HepG2 (cell line): ENCODE results near the gene CHD9. TPM values are rescaled to one million over a fixed set of nuclear protein-coding genes. Genes with fewer than 3 reads are reported as not detected.

ENCODE experiments used
- ATAC-seq: fragments of 200-7000 bp; cut with Tn5 transposase; 3 replicates; pipeline ENCODE4 v1.9.1; 2020; ENCODE audit warnings: mild to moderate bottlenecking, moderate library complexity
- BruUV-seq: library from RNA; stranded (reverse); fragments of 400-500 nt; replicated peaks from 2 replicates; lab custom pipeline; 2021; lab: Mats Ljungman, UMichigan
- CTCF ChIA-PET: fragments of 300-600 bp; formaldehyde crosslinking; extraction: SDS; loops from one replicate; lab custom pipeline; 2021; ENCODE audit warnings: low total read pairs, inconsistent platforms, low intra/inter-chr PET ratio; lab: Yijun Ruan, JAX
- POLR2A ChIA-PET: fragments of 350-600 bp; sonication (Branson Sonifier 250); formaldehyde crosslinking; loops from one replicate; lab custom pipeline; 2020; ENCODE audit warnings: antibody characterized with exemption, inconsistent platforms; lab: Yijun Ruan, JAX
- DNase-seq: peaks from one replicate; pipeline ENCODE4 v3.0.0-alpha.2; 2015; ENCODE audit warnings: low spot score
- FAIRE-seq: peaks from 3 replicates; lab custom pipeline; 2011; peaks lifted over from hg19 to GRCh38; lab: Jason Lieb, UNC
- H2AFZ ChIP-seq: one replicate; pipeline ENCODE4 v1.6.1; 2011; ENCODE audit warnings: low read length, inconsistent platforms
- H3K27ac ChIP-seq: fragments of 300-600 bp; 3 replicates; pipeline ENCODE4 v1.8.0; 2011; ENCODE audit warnings: mixed run types, mild to moderate bottlenecking, mixed read lengths, low read length, inconsistent platforms; ENCODE audit not compliant: insufficient read depth; ENCODE audit errors: extremely low read length
- H3K27me3 ChIP-seq, 2 experiments: fragments of 200-600 bp in 1 of 2; 2 replicates in 1 of 2; 3 replicates in 1 of 2; pipeline versions ENCODE4 v1.6.0 to v1.8.0; 2011; ENCODE audit warnings: low read length in 2 of 2, mild to moderate bottlenecking in 2 of 2, moderate library complexity in 2 of 2, inconsistent platforms in 1 of 2; ENCODE audit not compliant: insufficient read depth in 2 of 2, control insufficient read depth in 1 of 2
- H3K36me3 ChIP-seq, 2 experiments: fragments of 200-600 bp in 1 of 2; replicated peaks in 1 of 2; 2 replicates in 1 of 2; 3 replicates in 1 of 2; pipeline versions ENCODE4 v1.5.1 to v1.8.0; 2011; ENCODE audit warnings: low read length in 2 of 2, inconsistent platforms in 1 of 2; ENCODE audit not compliant: insufficient read depth in 2 of 2, control insufficient read depth in 1 of 2
- H3K4me1 ChIP-seq: 2 replicates; pipeline ENCODE4 v1.5.1; 2012; ENCODE audit warnings: low read length, inconsistent platforms; ENCODE audit not compliant: insufficient read depth
- H3K4me2 ChIP-seq: 2 replicates; pipeline ENCODE4 v1.6.0; 2011; ENCODE audit warnings: low read depth, low read length, inconsistent platforms
- H3K4me3 ChIP-seq, 3 experiments: fragments of 200-600 bp in 1 of 3; sonication (generic), shearing (Covaris generic) in 1 of 3; replicated peaks in 1 of 3; 2 replicates each; pipeline ENCODE4 v1.5.1; 2011 to 2016; ENCODE audit warnings: low read length in 3 of 3, inconsistent platforms in 2 of 3, low read depth in 2 of 3, mild to moderate bottlenecking in 2 of 3, control low read depth in 1 of 3, mixed read lengths in 1 of 3; ENCODE audit not compliant: insufficient read depth in 1 of 3
- H3K79me2 ChIP-seq: one replicate; pipeline ENCODE4 v1.6.1; 2011; ENCODE audit warnings: low read length, inconsistent platforms; ENCODE audit not compliant: insufficient read depth
- H3K9ac ChIP-seq: 2 replicates; pipeline ENCODE4 v1.6.0; 2011; ENCODE audit warnings: mild to moderate bottlenecking, low read depth, low read length, inconsistent platforms; ENCODE audit not compliant: insufficient read depth
- H3K9me3 ChIP-seq: 2 replicates; pipeline ENCODE4 v1.5.1; 2012; ENCODE audit warnings: mild to moderate bottlenecking, low read length
- H4K20me1 ChIP-seq: 2 replicates; pipeline ENCODE4 v1.6.0; 2011; ENCODE audit warnings: inconsistent platforms, mild to moderate bottlenecking, low read length, moderate library complexity; ENCODE audit not compliant: insufficient read depth
- HOXA3 ChIP-seq: sonication (generic); formaldehyde crosslinking; IDR thresholded peaks from 2 replicates; pipeline ENCODE4 v1.5.0; 2020; ENCODE audit warnings: missing genetic modification reagents
- RBM22 ChIP-seq: fragments of 200-400 bp; formaldehyde crosslinking; optimal IDR thresholded peaks from 2 replicates; pipeline ENCODE3; 2017; ENCODE audit warnings: mild to moderate bottlenecking, low read length, moderate library complexity
- TERF1 ChIP-seq: sonication (generic); formaldehyde crosslinking; IDR thresholded peaks from 2 replicates; pipeline ENCODE4 v1.8.0; 2022; ENCODE audit warnings: mild to moderate bottlenecking, missing genetic modification reagents, moderate library complexity
- ZBTB40 ChIP-seq, 2 experiments: fragments of 450-650 bp in 1 of 2; sonication (generic) in 1 of 2; formaldehyde crosslinking in 1 of 2; IDR thresholded peaks; 2 replicates each; pipeline versions ENCODE4 v1.6.1 to v1.8.0; 2016 to 2022; ENCODE audit warnings: antibody characterized with exemption in 1 of 2, mild to moderate bottlenecking in 1 of 2, missing genetic modification reagents in 1 of 2
- WGBS: methylation state at CpG from one replicate; pipeline ENCODE4 v1.1.6; 2017; ENCODE audit warnings: low lambda C conversion rate; 5-methylcytosine and 5-hydroxymethylcytosine counted together
- in situ Hi-C: cut with HindIII; loops from 2 replicates; pipeline ENCODE4 v1.10.0; 2017; ENCODE audit warnings: low pct_unique_long_range_greater_than_20kb; ENCODE audit not compliant: extremely low pct_ligation_motif_present
- intact Hi-C: fragments of 100-400 bp; cut with micrococcal nuclease; formaldehyde crosslinking; loops from one replicate; pipeline ENCODE4 v1.10.0; 2022; ENCODE audit not compliant: unreplicated experiment
- polyA plus RNA-seq, 8 experiments: library from polyadenylated mRNA; depleted of rRNA in 3 of 8; stranded (reverse) in 7 of 8; unstranded in 1 of 8; fragments of >200 nt; fragmentation: Illumina TruSeq in 4 of 8; extraction: Trizol in 4 of 8; gene quantifications; 2 replicates each; pipeline versions ENCODE4 v1.2.1 to v1.2.3, GENCODE V29; 2011 to 2016; ENCODE audit warnings: low read depth in 4 of 8, missing spikeins in 1 of 8, mixed read lengths in 1 of 8; ENCODE audit not compliant: insufficient read depth in 1 of 8
- total RNA-seq, 5 experiments: library from RNA; depleted of rRNA; stranded (reverse); fragments of >200 nt; fragmentation: Illumina TruSeq; extraction: Trizol; gene quantifications; 2 replicates each; pipeline ENCODE4 v1.2.3, GENCODE V29; 2016; ENCODE audit warnings: low read depth in 1 of 5
- TF ChIP-seq, protein P1 (sequence below): sonication (generic); formaldehyde crosslinking; conservative IDR thresholded peaks from 2 replicates; pipeline ENCODE4 v1.4.0; 2020; ENCODE audit warnings: missing genetic modification reagents

Gene CHD9
- total and polyA plus RNA-seq, 2 of the 13 experiments (the other 11 are each of a cell fraction or from before 2014, with no cell fraction given), result 23.4 to 27.7 TPM

DNA sequence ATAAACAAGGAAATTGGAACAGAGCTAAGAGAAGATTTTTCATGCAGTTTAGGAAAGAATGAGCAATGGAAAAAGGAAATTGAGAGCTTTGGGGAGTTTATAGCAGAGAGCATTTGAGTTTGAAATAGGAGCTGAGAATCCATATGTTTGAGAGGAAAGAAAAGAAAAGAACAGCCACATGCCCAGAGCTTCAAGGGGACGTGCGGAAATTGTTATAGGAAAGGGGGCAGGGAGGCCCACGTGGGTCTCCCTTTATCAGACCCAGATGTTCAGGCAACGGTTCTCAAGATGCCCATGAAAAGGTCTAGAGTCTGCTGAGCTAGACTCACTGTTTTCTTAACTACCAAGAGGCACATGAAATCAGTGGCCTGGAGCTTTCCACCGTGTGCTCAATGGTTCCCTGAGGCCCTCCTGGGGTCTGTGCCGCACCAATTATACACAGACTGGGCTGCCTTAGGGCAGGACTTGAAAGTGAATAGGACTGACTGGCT, 31.2 kb downstream of the CHD9 start:
- ChIA-PET POLR2A (interaction anchor here (1.0 kb wide), 1 partner anchor 13 kb away, joined by 3 read pairs; no protein-coding TSS in a partner anchor), CTCF (no interaction called here)
- 98% methylated on average over 5 of the region's 6 CpGs for WGBS
- ATAC-seq (no peak), FAIRE-seq (no peak), DNase-seq (no peak)
- peak; percentile 58 for TF ChIP-seq RBM22
- TF ChIP-seq, protein P1, sequence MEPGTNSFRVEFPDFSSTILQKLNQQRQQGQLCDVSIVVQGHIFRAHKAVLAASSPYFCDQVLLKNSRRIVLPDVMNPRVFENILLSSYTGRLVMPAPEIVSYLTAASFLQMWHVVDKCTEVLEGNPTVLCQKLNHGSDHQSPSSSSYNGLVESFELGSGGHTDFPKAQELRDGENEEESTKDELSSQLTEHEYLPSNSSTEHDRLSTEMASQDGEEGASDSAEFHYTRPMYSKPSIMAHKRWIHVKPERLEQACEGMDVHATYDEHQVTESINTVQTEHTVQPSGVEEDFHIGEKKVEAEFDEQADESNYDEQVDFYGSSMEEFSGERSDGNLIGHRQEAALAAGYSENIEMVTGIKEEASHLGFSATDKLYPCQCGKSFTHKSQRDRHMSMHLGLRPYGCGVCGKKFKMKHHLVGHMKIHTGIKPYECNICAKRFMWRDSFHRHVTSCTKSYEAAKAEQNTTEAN, result no peak
- H2AFZ ChIP-seq, result no peak overlapping the region
- H3K36me3 ChIP-seq, result peaks cover 0 to 3% of the 10 kb centered on the region in 2 experiments; a peak in 3 of 5 replicates
- H3K9ac ChIP-seq, result no peak overlapping the region
- 0 out of 2 replicates have a peak, but pooled peaks cover 3% of the 10 kb centered on the region for H4K20me1 ChIP-seq
- intact Hi-C loops (no loop called here), in situ Hi-C loops (no loop called here)
- H3K79me2 ChIP-seq, result peaks cover 13% of the 10 kb centered on the region
- no peaks in the 10 kb centered on the region for H3K27me3 ChIP-seq
- no TSS peak for BruUV-seq
- H3K4me3 ChIP-seq, result no peak overlapping the region
- no peak overlapping the region for H3K4me2 ChIP-seq
- peaks cover 22% of the 10 kb centered on the region for H3K4me1 ChIP-seq
- no peak overlapping the region for H3K27ac ChIP-seq
- H3K9me3 ChIP-seq, result no peaks in the 10 kb centered on the region

DNA sequence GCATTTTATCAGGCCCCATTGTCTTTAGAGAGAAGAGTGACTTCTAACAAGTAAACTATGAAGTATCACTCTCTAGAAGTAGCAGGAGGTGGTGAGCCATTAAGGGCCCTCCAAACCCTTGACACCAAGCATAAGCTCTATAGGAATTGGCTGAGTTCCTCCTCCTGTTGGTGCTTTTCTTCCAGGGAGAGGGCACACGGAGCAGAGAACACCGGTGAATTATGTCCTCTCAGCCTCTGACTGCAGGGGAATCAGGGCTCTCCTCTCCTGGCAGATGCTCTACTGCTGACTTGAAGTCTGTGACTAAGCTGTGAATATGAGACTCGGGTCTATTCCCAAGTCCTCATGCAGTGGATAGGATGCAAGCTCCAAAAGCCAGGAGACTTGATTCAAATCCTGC, 32.3 kb downstream of the CHD9 start:
- ChIA-PET POLR2A (no interaction called here), CTCF (no interaction called here)
- ATAC-seq (no peak), FAIRE-seq (no peak), DNase-seq (no peak)
- Histone ChIP-seq H4K20me1 (no peaks in the 10 kb centered on the region), H3K9me3 (no peaks in the 10 kb centered on the region), H3K4me1 (peaks cover 28% of the 10 kb centered on the region), H3K4me3 (no peak overlapping the region), H2AFZ (no peak overlapping the region), H3K9ac (no peak overlapping the region), H3K27ac (no peak overlapping the region), H3K27me3 (no peaks in the 10 kb centered on the region), H3K36me3 (peaks cover 0 to 3% of the 10 kb centered on the region in 2 experiments; a peak in 3 of 5 replicates), H3K79me2 (peaks cover 20% of the 10 kb centered on the region), H3K4me2 (no peak overlapping the region)
- intact Hi-C loops (no loop called here), in situ Hi-C loops (no loop called here)
- 100% methylated on average over 3 of the region's 3 CpGs for WGBS
- BruUV-seq, result no TSS peak
- TF ChIP-seq ZBTB40 (IDR thresholded peaks at IDR 0.05), result no peak
- TF ChIP-seq ZBTB40 (CRISPR knock-in tag; IDR thresholded peaks at IDR 0.05), result no peak
- no peak for TF ChIP-seq HOXA3
- no peak for TF ChIP-seq TERF1
